HCT116 (cell line): ENCODE measurements around the gene THG1L. TPM values are rescaled to one million over a fixed set of nuclear protein-coding genes. Genes with fewer than 3 reads are reported as not detected.

Experiments
- ATAC-seq: fragments of 200-7000 bp; cut with Tn5 transposase; 2 replicates; pipeline ENCODE4 v1.9.1; 2020; ENCODE audit warnings: mild to moderate bottlenecking, moderate library complexity
- BruUV-seq: library from RNA; stranded (reverse); fragments of 400-500 nt; replicated peaks from 2 replicates; lab custom pipeline; 2021; lab: Mats Ljungman, UMichigan
- CTCF ChIA-PET: fragments of 300-600 bp; sonication (Branson Sonifier 250); formaldehyde crosslinking; loops from one replicate; lab custom pipeline; 2021; ENCODE audit warnings: antibody characterized with exemption; lab: Charles Lee
- POLR2A ChIA-PET: fragments of 300-600, 350-600 bp; sonication (Branson Sonifier 250); formaldehyde crosslinking; loops from one replicate; lab custom pipeline; 2021; ENCODE audit warnings: antibody characterized with exemption; lab: Charles Lee
- RAD21 ChIA-PET, 2 experiments: fragments of 300-600 bp; sonication (Branson Sonifier 250); formaldehyde crosslinking; loops; one replicate each; lab custom pipeline; 2023; ENCODE audit warnings: low total read pairs in 2 of 2; ENCODE audit not compliant: uncharacterized antibody in 2 of 2, unreplicated experiment in 2 of 2, low non-redundant PET in 1 of 2; lab: Charles Lee
- DNase-seq: peaks from one replicate; pipeline ENCODE4 v3.0.0-alpha.2; 2010; ENCODE audit warnings: low read depth, low spot score
- H2AFZ ChIP-seq: fragments of 200-600 bp; shearing (Covaris generic), sonication (generic); 2 replicates; pipeline ENCODE4 v1.6.1; 2017; ENCODE audit warnings: low read depth, mixed run types, mixed read lengths, antibody characterized with exemption, low read length; ENCODE audit not compliant: poor library complexity, severe bottlenecking
- H3K27ac ChIP-seq: 2 replicates; pipeline ENCODE4 v1.5.1; 2012; ENCODE audit warnings: low read depth, low read length
- H3K27me3 ChIP-seq: fragments of 200-600 bp; sonication (generic); 2 replicates; pipeline ENCODE4 v1.6.1; 2016; ENCODE audit warnings: mixed run types, low read length, mixed read lengths; ENCODE audit not compliant: insufficient read depth
- H3K36me3 ChIP-seq, 2 experiments: fragments of 200-500 bp in 1 of 2; fragments of 200-600 bp in 1 of 2; sonication (Bioruptor generic) in 1 of 2; sonication (generic) in 1 of 2; 2 replicates each; pipeline versions ENCODE4 v1.5.1 to v1.6.1; 2014 to 2016; ENCODE audit warnings: low read length in 2 of 2, inconsistent platforms in 1 of 2, mixed read lengths in 1 of 2, mixed run types in 1 of 2; ENCODE audit not compliant: insufficient read depth in 2 of 2, control insufficient read depth in 1 of 2
- H3K4me1 ChIP-seq, 2 experiments: fragments of 200-600 bp in 1 of 2; sonication (generic) in 1 of 2; 2 replicates each; pipeline versions ENCODE4 v1.5.1 to v1.6.1; 2012 to 2017; ENCODE audit warnings: low read length in 2 of 2, inconsistent platforms in 1 of 2, mild to moderate bottlenecking in 1 of 2, mixed read lengths in 1 of 2, mixed run types in 1 of 2, moderate library complexity in 1 of 2; ENCODE audit not compliant: insufficient read depth in 2 of 2, control insufficient read depth in 1 of 2
- H3K4me2 ChIP-seq: fragments of 200-600 bp; sonication (generic); 2 replicates; pipeline ENCODE4 v1.6.1; 2017; ENCODE audit warnings: mixed run types, low read length, mixed read lengths
- H3K4me3 ChIP-seq, 2 experiments: fragments of 200-600 bp in 1 of 2; sonication (generic) in 1 of 2; replicated peaks in 1 of 2; 2 replicates each; pipeline ENCODE4 v1.5.1; 2011 to 2016; ENCODE audit warnings: low read length in 2 of 2, control low read depth in 1 of 2, low read depth in 1 of 2, mild to moderate bottlenecking in 1 of 2, mixed read lengths in 1 of 2, mixed run types in 1 of 2
- H3K79me2 ChIP-seq: fragments of 200-600 bp; sonication (generic); 2 replicates; pipeline ENCODE4 v1.6.1; 2017; ENCODE audit warnings: mild to moderate bottlenecking, mixed run types, low read length, moderate library complexity, mixed read lengths; ENCODE audit not compliant: insufficient read depth
- H3K9ac ChIP-seq: fragments of 200-600 bp; sonication (generic); 2 replicates; pipeline ENCODE4 v1.6.1; 2016; ENCODE audit warnings: low read length, mixed read lengths
- H3K9me2 ChIP-seq: fragments of 200-600 bp; sonication (generic), shearing (Covaris generic); 2 replicates; pipeline ENCODE4 v1.6.1; 2017; ENCODE audit warnings: mixed run types, mild to moderate bottlenecking, moderate library complexity; ENCODE audit not compliant: insufficient read depth
- H3K9me3 ChIP-seq, 2 experiments: fragments of 200-500 bp in 1 of 2; fragments of 200-600 bp in 1 of 2; sonication (Bioruptor generic) in 1 of 2; sonication (generic) in 1 of 2; 2 replicates each; pipeline ENCODE4 v1.6.1; 2014 to 2017; ENCODE audit warnings: low read length in 2 of 2, mixed read lengths in 2 of 2, inconsistent platforms in 1 of 2, low read depth in 1 of 2, mild to moderate bottlenecking in 1 of 2, mixed run types in 1 of 2, moderate library complexity in 1 of 2; ENCODE audit not compliant: control insufficient read depth in 1 of 2, insufficient read depth in 1 of 2
- H4K20me1 ChIP-seq: fragments of 200-600 bp; sonication (generic), shearing (Covaris generic); 2 replicates; pipeline ENCODE4 v1.6.1; 2017; ENCODE audit warnings: mixed run types, mild to moderate bottlenecking, moderate library complexity; ENCODE audit not compliant: insufficient read depth
- ATF3 ChIP-seq: IDR thresholded peaks from 2 replicates; pipeline ENCODE4 v1.6.1; 2012
- CEBPB ChIP-seq: IDR thresholded peaks from 2 replicates; pipeline ENCODE4 v1.6.1; 2012; ENCODE audit warnings: low read depth
- CTCF ChIP-seq, 3 experiments: fragments of 200-600 bp in 1 of 3; sonication (generic) in 1 of 3; IDR thresholded peaks in 2 of 3; conservative IDR thresholded peaks in 1 of 3; 2 replicates each; pipeline ENCODE4 v1.5.1; 2012 to 2017; ENCODE audit warnings: low read depth in 2 of 3, low read length in 2 of 3, antibody characterized with exemption in 1 of 3, borderline replicate concordance in 1 of 3, control low read depth in 1 of 3, mild to moderate bottlenecking in 1 of 3, mixed read lengths in 1 of 3, mixed run types in 1 of 3, moderate library complexity in 1 of 3; ENCODE audit not compliant: insufficient read depth in 1 of 3
- ELF1 ChIP-seq: IDR thresholded peaks from 2 replicates; pipeline ENCODE4 v1.6.1; 2012; ENCODE audit warnings: low read depth, borderline replicate concordance
- EZH2 ChIP-seq: fragments of 200-600 bp; sonication (generic); IDR thresholded peaks from 2 replicates; pipeline ENCODE4 v1.6.1; 2017; ENCODE audit warnings: antibody characterized with exemption, mixed run types
- EZH2phosphoT487 ChIP-seq: fragments of 200-600 bp; IDR thresholded peaks from 2 replicates; pipeline ENCODE4 v1.6.1; 2018; ENCODE audit warnings: antibody characterized with exemption, borderline replicate concordance
- FOSL1 ChIP-seq: IDR thresholded peaks from 2 replicates; pipeline ENCODE4 v1.6.1; 2012; ENCODE audit warnings: low read depth
- JUND ChIP-seq: IDR thresholded peaks from 2 replicates; pipeline ENCODE4 v1.6.1; 2012
- POLR2A ChIP-seq: IDR thresholded peaks from 2 replicates; pipeline ENCODE4 v1.7.0; 2011; ENCODE audit warnings: borderline replicate concordance; ENCODE audit not compliant: insufficient read depth, insufficient read length; ENCODE audit errors: extremely low read depth
- POLR2AphosphoS5 ChIP-seq: IDR thresholded peaks from 2 replicates; pipeline ENCODE4 v1.6.1; 2011; ENCODE audit warnings: mild to moderate bottlenecking, low read depth, low read length, moderate library complexity
- RAD21 ChIP-seq: IDR thresholded peaks from 2 replicates; pipeline ENCODE4 v1.6.1; 2012; ENCODE audit warnings: low read depth, mild to moderate bottlenecking
- SIN3A ChIP-seq: IDR thresholded peaks from 2 replicates; pipeline ENCODE4 v1.6.1; 2012; ENCODE audit warnings: low read depth
- SP1 ChIP-seq: IDR thresholded peaks from 2 replicates; pipeline ENCODE4 v1.6.1; 2012; ENCODE audit warnings: low read depth
- TCF7L2 ChIP-seq: IDR thresholded peaks from 2 replicates; pipeline ENCODE4 v1.7.0; 2011; ENCODE audit warnings: borderline replicate concordance, inconsistent platforms; ENCODE audit not compliant: insufficient read depth, insufficient read length; ENCODE audit errors: extremely low read depth
- YY1 ChIP-seq: IDR thresholded peaks from 2 replicates; pipeline ENCODE4 v1.6.1; 2011; ENCODE audit warnings: low read length, low read depth, moderate library complexity, mild to moderate bottlenecking; ENCODE audit not compliant: insufficient replicate concordance; ENCODE audit errors: extremely low read depth
- ZBTB33 ChIP-seq: IDR thresholded peaks from 2 replicates; pipeline ENCODE4 v1.6.1; 2011; ENCODE audit warnings: mild to moderate bottlenecking, low read length, moderate library complexity; ENCODE audit not compliant: insufficient replicate concordance; ENCODE audit errors: extremely low read depth
- ZFX ChIP-seq: fragments of 450-650 bp; IDR thresholded peaks from 2 replicates; pipeline ENCODE4 v1.6.1; 2017
- ZNF274 ChIP-seq: fragments of 200-500 bp; sonication (Bioruptor generic); IDR thresholded peaks from 2 replicates; pipeline ENCODE4 v1.6.1; 2014; ENCODE audit warnings: mild to moderate bottlenecking, low read depth, low read length, inconsistent platforms
- intact Hi-C: fragments of 100-400 bp; cut with micrococcal nuclease; formaldehyde crosslinking; loops from 2 replicates; pipeline ENCODE4 v1.10.0; 2022
- total RNA-seq: library from RNA; stranded (reverse); gene quantifications from one replicate; pipeline ENCODE4 v1.2.1, GENCODE V29; 2021; ENCODE audit not compliant: unreplicated experiment

The THG1L gene
- total RNA-seq, 1 experiment from 2014 or later, result 33.9 TPM

GRCh38 chr5:157708866-157709265 is 22.4 kb upstream of the THG1L start:
- no peak for ATAC-seq
- Histone ChIP-seq H3K9me2 (no peaks in the 10 kb centered on the region), H3K36me3 (no peaks in the 10 kb centered on the region), H3K9me3 (no peaks in the 10 kb centered on the region), H3K9ac (no peak overlapping the region), H3K27ac (no peak overlapping the region), H4K20me1 (no peaks in the 10 kb centered on the region), H3K79me2 (no peaks in the 10 kb centered on the region), H3K4me1 (no peaks in the 10 kb centered on the region), H2AFZ (peak overlapping the region; percentile 42), H3K4me2 (no peak overlapping the region), H3K27me3 (no peaks in the 10 kb centered on the region), H3K4me3 (no peak overlapping the region)
- no peak for DNase-seq
- intact Hi-C loops, result no loop called here
- POLR2A ChIA-PET, result no interaction called here
- RAD21 ChIA-PET, result no interaction called here
- no TSS peak for BruUV-seq
- no peak for TF ChIP-seq ZFX
- CTCF ChIA-PET, result no interaction called here

GRCh38 chr5:157709346-157709745 is 21.9 kb upstream of the THG1L start:
- Histone ChIP-seq H3K27ac (no peak overlapping the region), H2AFZ (peak overlapping the region; percentile 42), H3K4me2 (no peak overlapping the region), H3K9me3 (no peaks in the 10 kb centered on the region), H3K9ac (no peak overlapping the region), H3K36me3 (no peaks in the 10 kb centered on the region), H3K79me2 (no peaks in the 10 kb centered on the region), H3K27me3 (no peaks in the 10 kb centered on the region), H4K20me1 (no peaks in the 10 kb centered on the region), H3K4me1 (no peaks in the 10 kb centered on the region), H3K4me3 (no peak overlapping the region), H3K9me2 (no peaks in the 10 kb centered on the region)
- RAD21 ChIA-PET, result no interaction called here
- intact Hi-C loops, result no loop called here
- CTCF ChIA-PET, result no interaction called here
- POLR2A ChIA-PET, result no interaction called here
- DNase-seq (no peak), ATAC-seq (no peak)
- BruUV-seq, result no TSS peak
- no peak for TF ChIP-seq EZH2phosphoT487
- no peak for TF ChIP-seq CTCF (IDR thresholded peaks at IDR 0.05 in 2 of 3, conservative IDR thresholded peaks at IDR 0.05 in 1 of 3; ENCODE audit: borderline replicate concordance in 1 of 3, insufficient read depth in 1 of 3, low read depth in 2 of 3, low read length in 2 of 3)
- no peak for TF ChIP-seq ZFX
- TF ChIP-seq FOSL1, result no peak
- no peak for TF ChIP-seq POLR2A
- no peak for TF ChIP-seq ZNF274
- TF ChIP-seq POLR2AphosphoS5, result no peak
- TF ChIP-seq ZBTB33, result no peak
- TF ChIP-seq ELF1, result no peak
- TF ChIP-seq CEBPB, result no peak
- TF ChIP-seq EZH2, result no peak
- no peak for TF ChIP-seq YY1
- TF ChIP-seq JUND, result no peak
- no peak for TF ChIP-seq RAD21
- no peak for TF ChIP-seq SP1
- no peak for TF ChIP-seq ATF3
- TF ChIP-seq SIN3A, result no peak
- TF ChIP-seq TCF7L2, result no peak
